HCT116 (cell line): Measurements from ENCODE around the gene ZNF606. TPM values are rescaled to one million over a fixed set of nuclear protein-coding genes. Genes with fewer than 3 reads are reported as not detected.

Experiments
- ATAC-seq: fragments of 200-7000 bp; cut with Tn5 transposase; 2 replicates; pipeline ENCODE4 v1.9.1; 2020; ENCODE audit warnings: mild to moderate bottlenecking, moderate library complexity
- BruUV-seq: library from RNA; stranded (reverse); fragments of 400-500 nt; replicated peaks from 2 replicates; lab custom pipeline; 2021; lab: Mats Ljungman, UMichigan
- CTCF ChIA-PET: fragments of 300-600 bp; sonication (Branson Sonifier 250); formaldehyde crosslinking; loops from one replicate; lab custom pipeline; 2021; ENCODE audit warnings: antibody characterized with exemption; lab: Charles Lee
- POLR2A ChIA-PET: fragments of 300-600, 350-600 bp; sonication (Branson Sonifier 250); formaldehyde crosslinking; loops from one replicate; lab custom pipeline; 2021; ENCODE audit warnings: antibody characterized with exemption; lab: Charles Lee
- RAD21 ChIA-PET, 2 experiments: fragments of 300-600 bp; sonication (Branson Sonifier 250); formaldehyde crosslinking; loops; one replicate each; lab custom pipeline; 2023; ENCODE audit warnings: low total read pairs in 2 of 2; ENCODE audit not compliant: uncharacterized antibody in 2 of 2, unreplicated experiment in 2 of 2, low non-redundant PET in 1 of 2; lab: Charles Lee
- DNase-seq: peaks from one replicate; pipeline ENCODE4 v3.0.0-alpha.2; 2010; ENCODE audit warnings: low read depth, low spot score
- H2AFZ ChIP-seq: fragments of 200-600 bp; shearing (Covaris generic), sonication (generic); 2 replicates; pipeline ENCODE4 v1.6.1; 2017; ENCODE audit warnings: low read depth, mixed run types, mixed read lengths, antibody characterized with exemption, low read length; ENCODE audit not compliant: poor library complexity, severe bottlenecking
- H3K27ac ChIP-seq: 2 replicates; pipeline ENCODE4 v1.5.1; 2012; ENCODE audit warnings: low read depth, low read length
- H3K27me3 ChIP-seq: fragments of 200-600 bp; sonication (generic); 2 replicates; pipeline ENCODE4 v1.6.1; 2016; ENCODE audit warnings: mixed run types, low read length, mixed read lengths; ENCODE audit not compliant: insufficient read depth
- H3K36me3 ChIP-seq, 2 experiments: fragments of 200-500 bp in 1 of 2; fragments of 200-600 bp in 1 of 2; sonication (Bioruptor generic) in 1 of 2; sonication (generic) in 1 of 2; 2 replicates each; pipeline versions ENCODE4 v1.5.1 to v1.6.1; 2014 to 2016; ENCODE audit warnings: low read length in 2 of 2, inconsistent platforms in 1 of 2, mixed read lengths in 1 of 2, mixed run types in 1 of 2; ENCODE audit not compliant: insufficient read depth in 2 of 2, control insufficient read depth in 1 of 2
- H3K4me1 ChIP-seq, 2 experiments: fragments of 200-600 bp in 1 of 2; sonication (generic) in 1 of 2; 2 replicates each; pipeline versions ENCODE4 v1.5.1 to v1.6.1; 2012 to 2017; ENCODE audit warnings: low read length in 2 of 2, inconsistent platforms in 1 of 2, mild to moderate bottlenecking in 1 of 2, mixed read lengths in 1 of 2, mixed run types in 1 of 2, moderate library complexity in 1 of 2; ENCODE audit not compliant: insufficient read depth in 2 of 2, control insufficient read depth in 1 of 2
- H3K4me2 ChIP-seq: fragments of 200-600 bp; sonication (generic); 2 replicates; pipeline ENCODE4 v1.6.1; 2017; ENCODE audit warnings: mixed run types, low read length, mixed read lengths
- H3K4me3 ChIP-seq, 2 experiments: fragments of 200-600 bp in 1 of 2; sonication (generic) in 1 of 2; replicated peaks in 1 of 2; 2 replicates each; pipeline ENCODE4 v1.5.1; 2011 to 2016; ENCODE audit warnings: low read length in 2 of 2, control low read depth in 1 of 2, low read depth in 1 of 2, mild to moderate bottlenecking in 1 of 2, mixed read lengths in 1 of 2, mixed run types in 1 of 2
- H3K79me2 ChIP-seq: fragments of 200-600 bp; sonication (generic); 2 replicates; pipeline ENCODE4 v1.6.1; 2017; ENCODE audit warnings: mild to moderate bottlenecking, mixed run types, low read length, moderate library complexity, mixed read lengths; ENCODE audit not compliant: insufficient read depth
- H3K9ac ChIP-seq: fragments of 200-600 bp; sonication (generic); 2 replicates; pipeline ENCODE4 v1.6.1; 2016; ENCODE audit warnings: low read length, mixed read lengths
- H3K9me2 ChIP-seq: fragments of 200-600 bp; sonication (generic), shearing (Covaris generic); 2 replicates; pipeline ENCODE4 v1.6.1; 2017; ENCODE audit warnings: mixed run types, mild to moderate bottlenecking, moderate library complexity; ENCODE audit not compliant: insufficient read depth
- H3K9me3 ChIP-seq, 2 experiments: fragments of 200-500 bp in 1 of 2; fragments of 200-600 bp in 1 of 2; sonication (Bioruptor generic) in 1 of 2; sonication (generic) in 1 of 2; 2 replicates each; pipeline ENCODE4 v1.6.1; 2014 to 2017; ENCODE audit warnings: low read length in 2 of 2, mixed read lengths in 2 of 2, inconsistent platforms in 1 of 2, low read depth in 1 of 2, mild to moderate bottlenecking in 1 of 2, mixed run types in 1 of 2, moderate library complexity in 1 of 2; ENCODE audit not compliant: control insufficient read depth in 1 of 2, insufficient read depth in 1 of 2
- H4K20me1 ChIP-seq: fragments of 200-600 bp; sonication (generic), shearing (Covaris generic); 2 replicates; pipeline ENCODE4 v1.6.1; 2017; ENCODE audit warnings: mixed run types, mild to moderate bottlenecking, moderate library complexity; ENCODE audit not compliant: insufficient read depth
- ATF3 ChIP-seq: IDR thresholded peaks from 2 replicates; pipeline ENCODE4 v1.6.1; 2012
- CBX3 ChIP-seq: IDR thresholded peaks from 2 replicates; pipeline ENCODE4 v1.6.1; 2012; ENCODE audit warnings: low read depth
- ELF1 ChIP-seq: IDR thresholded peaks from 2 replicates; pipeline ENCODE4 v1.6.1; 2012; ENCODE audit warnings: low read depth, borderline replicate concordance
- EZH2 ChIP-seq: fragments of 200-600 bp; sonication (generic); IDR thresholded peaks from 2 replicates; pipeline ENCODE4 v1.6.1; 2017; ENCODE audit warnings: antibody characterized with exemption, mixed run types
- EZH2phosphoT487 ChIP-seq: fragments of 200-600 bp; IDR thresholded peaks from 2 replicates; pipeline ENCODE4 v1.6.1; 2018; ENCODE audit warnings: antibody characterized with exemption, borderline replicate concordance
- FOSL1 ChIP-seq: IDR thresholded peaks from 2 replicates; pipeline ENCODE4 v1.6.1; 2012; ENCODE audit warnings: low read depth
- JUND ChIP-seq: IDR thresholded peaks from 2 replicates; pipeline ENCODE4 v1.6.1; 2012
- POLR2A ChIP-seq: IDR thresholded peaks from 2 replicates; pipeline ENCODE4 v1.7.0; 2011; ENCODE audit warnings: borderline replicate concordance; ENCODE audit not compliant: insufficient read depth, insufficient read length; ENCODE audit errors: extremely low read depth
- RAD21 ChIP-seq: IDR thresholded peaks from 2 replicates; pipeline ENCODE4 v1.6.1; 2012; ENCODE audit warnings: low read depth, mild to moderate bottlenecking
- SIN3A ChIP-seq: IDR thresholded peaks from 2 replicates; pipeline ENCODE4 v1.6.1; 2012; ENCODE audit warnings: low read depth
- SP1 ChIP-seq: IDR thresholded peaks from 2 replicates; pipeline ENCODE4 v1.6.1; 2012; ENCODE audit warnings: low read depth
- SRF ChIP-seq: IDR thresholded peaks from 2 replicates; pipeline ENCODE4 v1.6.1; 2012; ENCODE audit warnings: low read depth
- TCF7L2 ChIP-seq: IDR thresholded peaks from 2 replicates; pipeline ENCODE4 v1.7.0; 2011; ENCODE audit warnings: borderline replicate concordance, inconsistent platforms; ENCODE audit not compliant: insufficient read depth, insufficient read length; ENCODE audit errors: extremely low read depth
- YY1 ChIP-seq: IDR thresholded peaks from 2 replicates; pipeline ENCODE4 v1.6.1; 2011; ENCODE audit warnings: low read length, low read depth, moderate library complexity, mild to moderate bottlenecking; ENCODE audit not compliant: insufficient replicate concordance; ENCODE audit errors: extremely low read depth
- ZFX ChIP-seq: fragments of 450-650 bp; IDR thresholded peaks from 2 replicates; pipeline ENCODE4 v1.6.1; 2017
- intact Hi-C: fragments of 100-400 bp; cut with micrococcal nuclease; formaldehyde crosslinking; loops from 2 replicates; pipeline ENCODE4 v1.10.0; 2022
- total RNA-seq: library from RNA; stranded (reverse); gene quantifications from one replicate; pipeline ENCODE4 v1.2.1, GENCODE V29; 2021; ENCODE audit not compliant: unreplicated experiment
- TF ChIP-seq, protein P1 (sequence below): IDR thresholded peaks from 2 replicates; pipeline ENCODE4 v1.6.1; 2012

ZNF606 gene
- total RNA-seq, 1 experiment from 2014 or later = 0.05 TPM

DNA sequence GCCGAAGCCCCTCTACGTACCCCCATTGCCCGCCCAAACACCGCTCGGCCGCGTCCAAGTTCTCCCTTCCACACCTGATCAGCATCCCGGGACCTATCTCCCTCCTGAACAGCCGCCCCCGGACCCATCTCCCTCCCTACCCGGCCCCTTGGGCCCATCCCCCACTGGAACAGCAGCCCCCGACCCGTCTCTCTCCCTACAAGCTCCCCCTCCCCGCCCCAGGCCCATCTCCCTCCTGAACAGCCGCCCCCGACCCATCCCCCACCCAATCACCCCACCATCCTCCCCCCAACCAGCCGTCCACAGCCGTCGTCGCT is 31.8 kb upstream of the ZNF606 start (continued):
- no peak for TF ChIP-seq FOSL1

- no TSS peak for BruUV-seq
- Histone ChIP-seq H3K9me2 (no peaks in the 10 kb centered on the region), H3K79me2 (no peaks in the 10 kb centered on the region), H3K4me3 (no peak within 1 kb of the TSS), H3K9ac (no peak within 1 kb of the TSS), H3K27ac (no peak within 1 kb of the TSS), H3K36me3 (no peaks in the 10 kb centered on the region), H3K9me3 (peaks cover 0 to 10% of the 10 kb centered on the region in 2 experiments; a peak in 2 of 4 replicates), H4K20me1 (no peaks in the 10 kb centered on the region), H3K4me1 (no peaks in the 10 kb centered on the region), H2AFZ (no peak within 1 kb of the TSS), H3K27me3 (no peaks in the 10 kb centered on the region), H3K4me2 (no peak within 1 kb of the TSS)
- RAD21 ChIA-PET = no interaction called here
- intact Hi-C loops = no loop called here
- no peak for TF ChIP-seq RAD21
- no peak for TF ChIP-seq EZH2phosphoT487
- no peak for TF ChIP-seq SIN3A
- TF ChIP-seq, protein P1, sequence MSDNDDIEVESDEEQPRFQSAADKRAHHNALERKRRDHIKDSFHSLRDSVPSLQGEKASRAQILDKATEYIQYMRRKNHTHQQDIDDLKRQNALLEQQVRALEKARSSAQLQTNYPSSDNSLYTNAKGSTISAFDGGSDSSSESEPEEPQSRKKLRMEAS = no peak
- no peak for TF ChIP-seq SP1
- no peak for TF ChIP-seq EZH2
- no peak for TF ChIP-seq ZFX
- POLR2A ChIA-PET = no interaction called here
- ATAC-seq = no peak
- no peak for DNase-seq
- CTCF ChIA-PET = no interaction called here
These were observed 31.3 kb upstream of the ZNF606 start, which contains the start of gene ZSCAN1 for GRCh38 chr19:58033741-58034476. Gene ZSCAN1 (plus strand): TSS chr19:58034025. CDS start chr19:58037837, 3,812 bp downstream.

GRCh38 chr19:58024661-58025060 is 22.0 kb upstream of the ZNF606 start:
- H3K9me2 ChIP-seq = no peaks in the 10 kb centered on the region
- ChIA-PET RAD21 (no interaction called here), CTCF (no interaction called here), POLR2A (no interaction called here)
- H2AFZ ChIP-seq = no peak overlapping the region
- H3K4me3 ChIP-seq = no peak overlapping the region
- DNase-seq (no peak), ATAC-seq (no peak)
- H3K4me1 ChIP-seq = no peaks in the 10 kb centered on the region
- peaks cover 4 to 8% of the 10 kb centered on the region in 2 experiments; a peak in 2 of 4 replicates for H3K9me3 ChIP-seq
- no peaks in the 10 kb centered on the region for H3K79me2 ChIP-seq
- no peaks in the 10 kb centered on the region for H3K27me3 ChIP-seq
- intact Hi-C loops = no loop called here
- H3K4me2 ChIP-seq = no peak overlapping the region
- H4K20me1 ChIP-seq = no peaks in the 10 kb centered on the region
- H3K36me3 ChIP-seq = no peaks in the 10 kb centered on the region
- BruUV-seq = no TSS peak
- H3K9ac ChIP-seq = no peak overlapping the region
- H3K27ac ChIP-seq = no peak overlapping the region
- TF ChIP-seq CBX3 (no peak), SRF (no peak), TCF7L2 (no peak), JUND (no peak), POLR2A (no peak), YY1 (no peak), ELF1 (no peak), RAD21 (no peak), SP1 (no peak), ZFX (no peak), ATF3 (no peak), SIN3A (no peak)
- TF ChIP-seq, protein P1 = no peak
